Pulmonary artery endothelial cell (primary cell): ENCODE measurements around the gene ATP1A2. TPM values are rescaled to one million over a fixed set of nuclear protein-coding genes. Genes with fewer than 3 reads are reported as not detected.
"Not testable (repeated sequence)": the region's sequence is repeated elsewhere in the genome, so short reads cannot be mapped to it uniquely, and the experiment has no call there.

ENCODE experiments used
- DNase-seq: peaks from one replicate; pipeline ENCODE4 v3.0.0-alpha.2; 2011; ENCODE audit warnings: low read depth, low spot score
- total RNA-seq: library from RNA; depleted of rRNA; stranded (reverse); fragments of >200 nt; gene quantifications from 2 replicates; pipeline ENCODE4 v1.2.3, GENCODE V29; 2014

The ATP1A2 gene
- total RNA-seq, 1 donor from 2014 or later, result not detected

- DNase-seq, result no peak
Observed at GRCh38 chr1:160099716-160100375, 15.7 kb upstream of the ATP1A2 start.

GRCh38 chr1:160101037-160101716 lies 14.4 kb upstream of the ATP1A2 start:
- DNase-seq, result peak; percentile 26

- no peak for DNase-seq
Observed at GRCh38 chr1:160101717-160102522, 13.6 kb upstream of the ATP1A2 start.

GRCh38 chr1:160103658-160104408 lies 11.7 kb upstream of the ATP1A2 start:
- no peak for DNase-seq

GRCh38 chr1:160104486-160104885 lies 11.1 kb upstream of the ATP1A2 start:
- DNase-seq, result no peak

GRCh38 chr1:160105155-160105554 lies 10.4 kb upstream of the ATP1A2 start:
- no peak for DNase-seq

GRCh38 chr1:160107512-160107911 lies 8.0 kb upstream of the ATP1A2 start:
- no peak for DNase-seq

GRCh38 chr1:160108888-160109662 lies 6.5 kb upstream of the ATP1A2 start:
- no peak for DNase-seq

- no peak for DNase-seq
Observed at GRCh38 chr1:160109686-160110085, 5.9 kb upstream of the ATP1A2 start.

GRCh38 chr1:160111462-160111861 lies 4.1 kb upstream of the ATP1A2 start:
- not testable (repeated sequence) for DNase-seq

GRCh38 chr1:160112357-160112756 lies 3.2 kb upstream of the ATP1A2 start:
- no peak for DNase-seq

GRCh38 chr1:160113407-160113806 lies 2.2 kb upstream of the ATP1A2 start:
- DNase-seq, result no peak

GRCh38 chr1:160114085-160114484 lies 1.5 kb upstream of the ATP1A2 start:
- DNase-seq, result no peak

- no peak for DNase-seq
Observed at GRCh38 chr1:160116283-160117147, 956 bp downstream of the ATP1A2 start.

- DNase-seq, result no peak
Observed at GRCh38 chr1:160117300-160117699, 1.7 kb downstream of the ATP1A2 start.

- DNase-seq, result no peak
Observed at GRCh38 chr1:160117709-160118183, 2.2 kb downstream of the ATP1A2 start.

- no peak for DNase-seq
Observed at GRCh38 chr1:160118928-160119327, 3.4 kb downstream of the ATP1A2 start.

- DNase-seq, result no peak
Observed at GRCh38 chr1:160120797-160121196, 5.2 kb downstream of the ATP1A2 start.

GRCh38 chr1:160121388-160121787 lies 5.8 kb downstream of the ATP1A2 start:
- no peak for DNase-seq
